Activated CD4-positive, alpha-beta T cell treated with anti-CD3 and anti-CD28 coated beads for 4 hours (primary cell): ENCODE results near the gene POSTN.

Experiments used
- DNase-seq, 2 donors: peaks; one replicate each; pipeline ENCODE4 v3.0.0-alpha.2; 2020

Gene POSTN, protein sequence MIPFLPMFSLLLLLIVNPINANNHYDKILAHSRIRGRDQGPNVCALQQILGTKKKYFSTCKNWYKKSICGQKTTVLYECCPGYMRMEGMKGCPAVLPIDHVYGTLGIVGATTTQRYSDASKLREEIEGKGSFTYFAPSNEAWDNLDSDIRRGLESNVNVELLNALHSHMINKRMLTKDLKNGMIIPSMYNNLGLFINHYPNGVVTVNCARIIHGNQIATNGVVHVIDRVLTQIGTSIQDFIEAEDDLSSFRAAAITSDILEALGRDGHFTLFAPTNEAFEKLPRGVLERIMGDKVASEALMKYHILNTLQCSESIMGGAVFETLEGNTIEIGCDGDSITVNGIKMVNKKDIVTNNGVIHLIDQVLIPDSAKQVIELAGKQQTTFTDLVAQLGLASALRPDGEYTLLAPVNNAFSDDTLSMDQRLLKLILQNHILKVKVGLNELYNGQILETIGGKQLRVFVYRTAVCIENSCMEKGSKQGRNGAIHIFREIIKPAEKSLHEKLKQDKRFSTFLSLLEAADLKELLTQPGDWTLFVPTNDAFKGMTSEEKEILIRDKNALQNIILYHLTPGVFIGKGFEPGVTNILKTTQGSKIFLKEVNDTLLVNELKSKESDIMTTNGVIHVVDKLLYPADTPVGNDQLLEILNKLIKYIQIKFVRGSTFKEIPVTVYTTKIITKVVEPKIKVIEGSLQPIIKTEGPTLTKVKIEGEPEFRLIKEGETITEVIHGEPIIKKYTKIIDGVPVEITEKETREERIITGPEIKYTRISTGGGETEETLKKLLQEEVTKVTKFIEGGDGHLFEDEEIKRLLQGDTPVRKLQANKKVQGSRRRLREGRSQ

DNA sequence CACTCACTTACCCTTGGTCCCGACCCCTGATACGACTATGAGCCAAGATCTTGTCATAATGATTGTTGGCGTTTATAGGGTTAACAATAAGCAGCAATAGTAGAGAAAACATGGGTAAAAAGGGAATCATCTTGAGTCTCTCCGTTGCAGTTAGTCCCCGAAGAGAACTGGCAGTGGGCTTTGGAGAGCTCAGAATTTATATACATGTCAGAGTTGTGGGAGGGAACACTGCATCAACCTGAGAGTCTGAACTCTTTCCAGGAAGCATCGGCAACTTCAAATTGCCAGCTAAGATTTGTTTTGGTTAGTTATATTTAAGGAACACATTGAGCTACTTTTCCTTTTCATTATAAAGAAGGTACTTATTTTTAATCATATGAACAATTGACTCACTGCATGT lies at the start of gene POSTN:
TSS of gene POSTN (minus strand) at position 172 of the 400 bp plus-strand sequence. CDS start at position 130, 42 bp downstream.
- DNase-seq, result no peak

DNA sequence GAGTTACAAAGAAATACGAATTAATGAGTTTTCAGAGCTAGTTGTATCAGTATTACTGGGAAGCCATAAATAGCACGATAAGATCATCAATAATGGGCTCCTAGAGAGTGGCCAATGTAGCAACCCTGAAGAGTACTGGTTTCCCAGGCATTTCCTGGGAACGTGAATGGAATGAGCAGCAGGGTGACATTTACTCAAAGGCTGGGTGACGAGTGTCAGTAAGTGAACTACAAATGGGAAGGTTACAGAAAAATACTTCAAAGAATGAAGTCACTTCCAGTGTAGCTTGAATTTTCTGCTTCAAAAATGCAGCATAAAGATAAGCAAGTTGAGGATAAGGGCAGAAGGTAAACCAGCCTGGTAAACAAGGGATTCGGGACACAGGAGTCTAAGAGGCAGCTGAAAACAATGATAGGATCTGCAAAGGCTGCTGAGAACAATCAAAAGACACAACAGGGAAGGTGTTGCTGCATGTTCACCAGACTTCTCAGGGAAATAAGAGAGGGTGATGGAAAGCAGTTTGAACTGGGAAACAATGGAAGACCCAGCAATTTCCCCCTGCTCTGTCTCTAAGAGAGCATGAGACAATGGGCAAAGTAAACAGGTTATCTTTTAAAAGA lies 48.6 kb upstream of the POSTN start:
- no peak for DNase-seq

DNA sequence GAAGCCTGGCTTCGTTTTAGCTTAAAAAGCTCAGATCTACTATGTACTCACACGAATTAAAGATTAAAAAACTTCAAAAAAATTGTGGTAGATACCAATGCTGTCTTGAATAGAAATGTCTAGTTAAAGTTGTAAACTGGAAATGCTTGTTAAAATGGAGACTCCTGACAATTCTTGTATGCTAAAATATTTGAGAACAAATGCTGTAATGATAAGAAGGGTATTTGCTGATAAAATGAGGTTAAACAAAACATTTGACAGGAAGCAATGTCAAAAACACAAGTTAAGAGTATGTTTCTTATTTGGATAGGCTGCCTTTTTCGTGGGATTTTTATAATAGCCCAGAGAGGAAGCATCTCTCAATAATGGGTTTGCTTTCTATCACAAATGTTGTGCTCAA lies 48.0 kb upstream of the POSTN start:
- no peak for DNase-seq

DNA sequence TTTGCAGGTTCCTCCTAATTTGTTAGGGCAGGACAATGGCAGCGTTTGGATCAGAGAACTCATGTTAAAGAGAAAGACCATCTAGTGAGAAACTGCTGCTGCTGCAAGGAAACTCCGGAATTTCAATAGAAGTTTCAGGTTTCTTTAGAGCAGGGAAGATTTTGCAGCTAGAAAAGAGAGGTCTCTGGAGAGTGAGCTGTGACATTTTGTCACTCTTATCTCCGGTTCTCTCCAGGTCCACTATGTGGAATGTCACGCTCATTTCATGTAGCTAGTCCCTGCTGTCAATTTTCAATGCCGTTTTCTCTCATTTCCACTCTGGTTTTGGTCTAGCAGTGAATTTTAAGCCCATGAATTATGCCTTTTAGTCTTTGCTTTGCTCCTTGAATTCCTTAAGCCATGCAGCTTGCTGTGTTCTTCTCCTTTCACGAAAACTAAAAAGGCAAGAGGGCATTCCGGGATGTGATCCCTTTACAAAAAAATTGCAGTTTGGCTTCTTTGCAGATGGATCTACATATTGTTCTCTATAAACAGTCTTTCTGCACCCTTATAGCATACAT lies 46.7 kb upstream of the POSTN start:
- no peak for DNase-seq

DNA sequence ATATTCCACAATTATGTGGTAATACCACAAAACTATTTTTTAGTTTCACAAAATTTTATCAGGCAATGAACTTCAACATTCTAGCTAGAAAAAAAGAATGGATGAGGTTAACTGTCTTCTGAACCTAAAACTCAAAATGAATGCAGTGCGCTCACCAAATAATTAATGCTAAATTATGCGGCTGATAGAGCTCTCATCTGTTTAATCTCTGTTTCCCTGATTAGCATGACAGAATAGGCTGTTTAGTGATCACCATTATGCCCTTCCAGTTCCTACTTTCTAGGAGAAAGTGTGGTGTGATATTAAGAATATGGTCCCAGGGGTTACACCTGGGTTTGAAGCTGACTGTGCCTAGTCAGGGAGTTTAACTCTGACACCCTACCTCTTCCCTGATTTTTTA lies 42.8 kb upstream of the POSTN start:
- no peak for DNase-seq

DNA sequence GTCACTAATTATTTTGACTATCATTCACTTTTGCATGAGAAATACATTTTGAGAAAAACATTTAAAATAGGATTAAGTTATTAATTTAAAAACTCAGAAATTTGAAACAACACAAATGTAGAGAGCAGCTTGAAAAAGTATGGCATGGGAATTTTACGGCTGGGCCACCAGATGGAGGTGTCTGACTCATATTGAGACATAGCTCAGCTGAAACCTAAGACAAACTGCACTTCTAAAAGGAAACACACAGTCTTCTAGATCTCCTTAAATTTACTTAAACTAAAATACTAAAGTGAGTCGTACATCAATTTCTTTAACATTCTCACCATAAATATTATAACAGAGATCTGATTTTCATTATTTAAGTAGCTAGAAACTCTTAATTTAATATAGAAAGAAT lies 41.9 kb upstream of the POSTN start:
- DNase-seq, result no peak

DNA sequence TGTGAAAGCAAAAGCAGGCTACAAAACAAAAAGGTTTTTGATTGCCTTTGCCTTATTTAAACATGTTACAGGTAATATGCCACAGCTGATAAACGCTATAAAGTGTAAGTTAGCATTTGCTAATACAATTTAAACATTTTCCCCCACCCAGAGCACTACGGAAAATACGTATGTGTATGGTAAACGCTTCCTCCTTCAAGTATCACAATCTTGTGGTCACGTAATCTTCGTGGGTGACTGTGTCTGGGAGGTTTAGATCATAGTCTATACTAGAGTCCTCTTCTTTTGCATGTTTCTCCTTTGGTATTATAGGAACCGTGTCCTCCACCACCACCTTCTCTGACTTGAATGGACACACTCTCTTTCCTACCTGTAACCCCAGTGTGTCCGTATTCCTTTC lies 38.1 kb upstream of the POSTN start:
- no peak for DNase-seq

DNA sequence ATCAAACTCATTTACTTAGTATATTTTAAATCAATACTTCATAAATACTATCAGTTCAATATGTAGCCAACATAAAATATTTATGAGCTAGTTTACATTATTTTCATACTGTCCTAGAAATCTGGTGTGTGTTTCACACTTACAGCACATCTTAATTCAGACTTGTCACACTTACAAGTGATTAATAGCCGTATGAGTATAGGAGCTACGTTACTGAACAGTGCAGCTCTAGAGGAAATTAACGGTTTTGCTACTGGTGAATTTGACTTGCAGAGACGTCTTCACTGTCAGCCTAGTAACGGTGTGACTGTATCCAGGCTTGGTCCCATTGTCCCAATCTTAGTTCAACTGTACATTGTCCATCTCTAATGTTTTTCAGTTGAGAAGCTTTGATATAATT lies 33.7 kb upstream of the POSTN start:
- DNase-seq, result no peak

DNA sequence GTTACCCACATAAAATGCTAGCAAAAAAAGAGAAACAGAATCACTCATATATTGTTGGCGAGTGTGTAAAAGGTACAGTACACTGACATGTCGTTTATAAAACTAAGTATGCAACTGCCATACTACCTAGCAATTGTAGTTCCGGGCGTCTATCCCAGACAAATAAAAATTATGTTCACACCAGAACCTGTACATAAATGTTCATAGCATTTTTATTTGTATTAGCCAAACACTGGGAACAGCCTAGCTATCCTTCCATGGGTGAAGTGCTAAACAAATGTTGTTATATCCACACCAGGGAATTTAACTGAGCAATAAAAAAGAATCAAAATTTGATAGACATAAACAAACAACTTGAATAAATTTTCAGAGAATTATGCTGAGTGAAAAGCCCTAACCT lies 28.9 kb upstream of the POSTN start:
- DNase-seq, result no peak

DNA sequence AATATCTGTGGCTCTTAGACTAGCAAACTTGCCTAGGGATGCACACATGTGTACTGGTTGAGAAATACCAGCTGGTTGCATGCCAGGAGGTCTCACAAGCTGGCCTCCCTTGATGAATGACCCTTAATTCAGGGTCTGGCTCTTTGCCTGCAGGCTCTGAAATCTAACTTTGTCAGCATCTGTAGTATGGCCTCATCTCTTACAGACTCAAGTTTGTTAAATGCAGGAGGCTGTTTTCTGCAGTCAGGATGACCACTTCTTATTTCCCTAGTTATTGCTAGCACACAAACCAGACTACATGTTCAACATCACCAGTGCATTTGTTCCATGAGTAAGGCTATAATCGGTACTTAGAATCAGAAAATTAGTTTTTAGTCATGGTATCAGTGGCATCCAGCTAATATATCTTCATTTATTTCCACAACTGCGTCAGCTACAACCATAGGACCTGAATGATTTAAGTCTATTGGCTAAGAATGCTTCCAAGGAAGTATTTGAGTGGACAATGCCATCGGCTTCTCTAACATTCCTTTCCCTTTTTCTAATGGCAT lies 23.3 kb upstream of the POSTN start:
- DNase-seq, result no peak

DNA sequence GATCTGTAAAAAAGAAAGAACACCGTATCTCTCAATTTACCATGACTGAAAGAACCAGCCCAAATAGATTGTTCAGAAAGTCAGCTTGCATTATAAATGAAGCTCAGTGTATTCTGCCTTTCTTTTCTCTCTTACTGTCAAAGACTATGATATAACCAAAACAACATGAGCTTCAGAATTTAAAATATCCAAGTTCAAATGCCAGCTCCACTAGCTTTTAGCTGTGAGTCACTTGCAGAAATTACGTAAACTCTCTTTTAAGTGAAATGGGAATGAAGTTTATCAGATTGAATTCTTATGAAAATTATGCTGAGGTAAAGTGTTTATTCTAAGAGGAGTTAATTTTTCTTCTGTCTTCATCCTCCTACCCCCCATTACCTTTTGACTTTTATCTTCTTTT lies 20.0 kb upstream of the POSTN start:
- no peak for DNase-seq

DNA sequence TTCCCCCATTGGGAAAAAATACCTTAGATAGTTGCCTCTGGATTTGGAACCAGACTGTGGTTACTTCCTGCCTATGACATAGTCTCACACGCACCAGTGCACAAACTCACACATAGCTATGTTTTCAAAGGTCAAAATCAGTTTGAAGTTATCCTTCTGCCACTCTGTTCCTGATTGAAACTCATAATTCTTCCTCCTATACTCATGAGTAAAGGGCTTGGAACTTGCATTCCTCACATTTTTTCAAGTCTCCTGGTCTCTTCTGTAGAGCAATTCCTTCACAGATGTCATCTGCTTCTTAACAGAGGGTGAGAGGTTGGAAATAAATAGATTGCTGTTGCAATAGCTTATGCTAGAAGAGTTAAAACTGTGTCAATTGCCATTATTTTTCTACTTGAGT lies 18.6 kb upstream of the POSTN start:
- no peak for DNase-seq

DNA sequence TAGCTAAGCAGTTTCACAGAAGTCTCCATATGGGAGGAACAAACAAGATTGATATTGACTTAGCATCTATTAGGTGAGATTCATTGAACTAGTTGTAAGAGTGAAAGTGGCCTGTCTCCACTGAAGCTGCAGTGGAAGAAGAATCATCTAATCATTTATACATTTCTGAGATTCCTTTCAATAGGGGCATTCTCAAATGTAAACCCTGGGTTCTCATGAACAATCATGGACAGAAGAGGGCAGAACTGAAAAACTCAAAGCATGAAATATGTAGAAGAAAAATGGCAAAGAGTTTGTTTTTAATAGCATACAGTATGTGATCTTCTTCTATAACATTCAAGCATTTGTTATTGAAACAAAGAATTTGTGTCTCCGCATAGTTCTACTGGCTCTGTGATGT lies 17.6 kb upstream of the POSTN start:
- DNase-seq, result no peak

DNA sequence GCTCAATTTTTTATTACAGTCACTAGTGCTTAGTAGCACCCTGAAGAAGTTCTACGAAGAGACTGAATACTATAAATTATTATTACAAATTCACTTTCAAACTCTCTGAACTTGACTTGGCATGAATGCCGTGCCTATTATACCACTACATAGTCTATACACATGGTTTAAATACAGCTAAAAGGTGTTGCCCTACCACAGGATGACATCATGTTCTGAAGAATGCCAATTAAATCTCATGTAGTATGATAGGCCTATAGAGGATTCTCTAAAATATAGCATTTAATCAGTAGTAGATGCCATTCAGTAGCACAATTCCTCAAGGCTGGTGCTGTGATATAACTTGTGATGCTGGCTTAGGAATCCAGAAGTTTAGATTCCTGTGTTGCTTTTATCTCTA lies 16.7 kb upstream of the POSTN start:
- DNase-seq, result no peak

DNA sequence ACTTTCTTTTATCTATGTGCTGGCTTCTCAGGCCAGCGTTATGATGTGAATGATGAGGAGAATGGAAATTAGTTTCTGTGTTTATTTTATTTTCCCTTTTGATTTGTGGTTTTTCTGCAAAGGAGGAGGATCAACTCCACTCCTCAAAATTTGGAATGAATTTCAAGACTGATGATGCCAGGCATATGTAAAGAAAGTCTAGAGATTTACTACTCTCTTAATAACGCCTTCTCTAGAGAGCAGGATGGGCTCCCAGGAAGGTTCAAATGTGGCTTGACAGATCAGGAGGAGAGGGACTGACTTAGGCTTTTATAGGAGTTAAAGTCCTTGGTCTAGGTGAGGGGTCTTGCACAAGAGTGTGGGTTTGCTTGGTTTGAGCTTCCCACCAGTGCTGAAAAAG lies 15.1 kb upstream of the POSTN start:
- DNase-seq, result no peak

DNA sequence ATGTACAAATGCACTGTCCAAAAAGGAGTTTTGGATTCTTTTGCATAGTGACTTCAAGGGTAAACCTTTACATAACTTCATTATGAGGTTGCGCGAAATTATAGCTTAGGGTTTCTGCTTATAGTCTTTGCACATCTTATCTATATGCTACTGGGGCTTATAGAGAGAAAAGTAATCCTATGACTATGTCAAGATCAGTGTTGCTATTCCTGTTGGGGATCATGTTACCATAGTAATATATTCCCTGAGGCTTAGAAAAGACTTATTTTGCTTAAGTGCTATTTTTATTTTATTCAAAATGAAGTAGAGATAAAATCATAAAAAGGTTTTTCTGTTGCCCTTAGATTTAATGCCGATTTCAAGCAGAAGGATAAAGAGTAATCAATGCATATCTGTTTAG lies 14.7 kb upstream of the POSTN start:
- DNase-seq, result no peak

DNA sequence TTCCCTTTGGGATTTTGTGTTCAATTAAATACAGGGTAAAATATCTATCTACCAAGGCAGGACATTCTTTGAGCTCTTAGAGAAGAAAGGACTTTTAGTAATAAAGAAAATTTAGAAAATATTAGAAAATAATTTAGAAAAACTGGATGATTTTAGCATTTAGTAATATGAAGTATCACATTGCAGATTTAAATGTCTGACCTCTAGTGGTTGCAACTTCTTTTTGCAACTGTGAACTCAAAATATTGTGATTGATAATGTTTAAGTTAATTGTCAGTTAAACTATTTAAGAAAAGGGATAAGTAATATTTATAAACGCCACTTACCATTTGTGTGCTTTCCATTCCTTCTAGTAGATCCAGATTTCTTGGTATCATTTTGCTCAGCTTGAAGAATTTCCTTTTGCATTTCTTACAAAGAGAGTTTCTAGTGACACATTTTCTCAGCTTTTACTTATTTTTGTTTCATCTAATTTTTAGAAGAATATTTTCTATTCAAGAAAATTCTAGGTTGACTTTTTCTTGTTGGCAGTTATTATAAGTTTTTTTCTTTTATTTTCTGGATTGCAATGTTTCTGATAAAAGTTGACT lies 10.3 kb upstream of the POSTN start:
- no peak for DNase-seq

DNA sequence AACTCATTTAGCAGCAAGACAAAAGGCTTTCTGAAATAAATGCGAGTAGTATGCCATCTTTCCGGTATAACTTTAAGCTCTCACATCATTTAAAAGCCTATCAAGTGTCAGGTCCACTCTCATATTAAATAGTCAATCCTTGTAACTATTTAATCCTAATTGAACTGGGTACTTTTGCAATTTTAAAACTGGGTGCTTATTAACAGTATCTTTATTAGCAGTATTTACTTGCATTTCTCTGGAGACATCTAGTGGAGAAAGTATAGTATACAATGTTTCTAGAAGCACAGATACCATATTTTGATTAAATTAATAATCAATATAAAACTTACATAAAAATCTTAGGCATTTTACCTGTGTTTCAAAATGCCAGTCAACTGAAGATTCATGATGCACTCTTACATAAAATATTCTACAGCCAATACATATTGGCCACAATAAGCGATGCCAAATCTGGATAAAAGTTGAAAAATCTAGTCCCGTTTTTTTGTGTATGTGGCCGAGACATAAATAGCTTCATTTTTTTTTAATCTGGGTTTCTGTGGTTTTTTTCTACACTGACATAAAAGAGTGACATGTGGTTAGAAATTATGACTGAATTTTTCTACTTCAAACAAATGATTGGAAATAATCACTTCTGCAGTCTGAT lies 4.3 kb upstream of the POSTN start:
- DNase-seq, result no peak

DNA sequence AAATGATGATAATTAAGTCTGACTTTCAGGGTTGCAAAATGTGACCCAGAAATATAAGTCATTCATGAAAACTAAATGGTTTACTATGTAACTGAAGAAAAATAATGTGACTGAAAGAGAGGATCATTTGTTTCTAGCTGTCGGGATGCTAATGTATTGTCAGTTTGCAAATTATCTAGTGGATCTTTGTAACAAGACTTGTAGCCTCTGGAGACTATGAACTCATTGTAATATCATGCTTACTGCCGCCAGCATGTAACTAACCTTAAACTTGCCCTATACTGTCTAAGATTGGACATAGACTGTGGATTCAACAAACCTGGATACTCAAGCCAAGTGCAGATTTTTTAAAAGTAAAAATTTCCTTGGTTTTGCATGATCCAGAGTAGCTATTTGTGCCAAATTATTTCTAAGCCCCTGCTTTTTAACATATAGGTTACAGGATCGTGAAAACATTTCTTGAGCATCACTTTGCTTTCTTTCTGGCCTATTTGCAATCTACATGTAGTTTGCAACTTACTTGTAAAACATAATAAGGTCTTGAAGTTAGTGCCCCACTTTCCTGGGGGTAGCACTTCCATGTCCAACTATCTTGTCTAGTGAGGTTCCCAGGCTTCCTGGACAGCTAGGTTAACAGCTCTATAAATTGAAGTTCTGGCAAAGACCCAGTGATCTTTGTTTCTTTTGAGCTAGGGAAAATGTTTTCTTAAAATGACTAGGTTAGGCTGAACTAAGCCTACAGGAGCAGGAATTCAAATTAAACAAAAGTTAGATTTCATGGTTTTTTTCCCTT lies 3.3 kb upstream of the POSTN start:
- DNase-seq, result no peak

DNA sequence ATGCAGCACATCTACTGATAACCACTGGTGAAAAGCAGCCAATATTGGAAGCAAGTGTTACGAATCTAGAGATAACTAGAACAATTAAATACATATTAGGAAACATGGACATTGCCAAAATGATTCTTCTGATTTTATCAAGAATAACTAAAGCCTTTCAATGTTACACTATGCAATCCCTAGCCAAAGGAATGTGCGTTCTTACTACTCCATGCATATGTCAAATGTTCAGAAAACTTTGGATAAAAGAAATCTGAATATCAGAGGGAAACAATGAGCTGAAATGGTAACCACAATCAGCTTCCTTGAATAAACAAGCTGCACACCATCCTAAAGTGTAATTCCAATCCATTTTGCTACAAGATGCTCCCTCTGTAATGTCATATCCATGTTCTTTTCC lies 951 bp upstream of the POSTN start:
- no peak for DNase-seq

DNA sequence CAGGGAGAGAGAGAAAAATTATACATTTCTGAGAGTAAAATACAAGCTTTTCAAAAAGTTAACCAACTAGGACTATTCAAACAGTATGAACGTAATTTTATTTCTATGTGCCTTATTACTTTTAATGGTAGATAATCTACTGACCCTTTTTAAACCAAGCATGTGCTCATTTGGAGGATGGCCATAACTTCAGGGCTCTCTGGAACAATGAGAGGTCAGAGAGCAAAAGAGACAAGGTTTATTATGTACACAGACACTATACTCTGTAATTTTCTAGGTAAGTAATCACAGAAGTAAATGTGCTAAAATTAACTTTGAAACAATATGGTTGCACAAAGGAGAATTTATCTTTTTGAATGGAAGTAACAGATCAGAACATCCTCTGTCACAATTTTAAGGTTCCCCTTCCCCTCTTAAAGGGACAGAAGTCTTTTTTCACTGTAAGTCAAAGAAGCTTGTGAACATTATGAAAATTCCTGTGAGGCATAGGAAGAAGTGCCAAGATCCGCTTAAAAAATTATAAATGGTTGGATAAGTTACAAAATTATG lies 1.0 kb downstream of the POSTN start:
- no peak for DNase-seq
